DMS114 treated with DMSO at 0.1 percent for 48 hours (cell line): ENCODE results near the gene CTSF.
A peak's percentile ranks its signal among the peaks of the same experiment; 100 is the strongest.
"Not testable (repeated sequence)": the region's sequence is repeated elsewhere in the genome, so short reads cannot be mapped to it uniquely, and the experiment has no call there.

Experiments
- DNase-seq: peaks from one replicate; lab custom pipeline; 2025; ENCODE audit not compliant: unreplicated experiment; lab: John Stamatoyannopoulos, UW

Gene CTSF

DNA sequence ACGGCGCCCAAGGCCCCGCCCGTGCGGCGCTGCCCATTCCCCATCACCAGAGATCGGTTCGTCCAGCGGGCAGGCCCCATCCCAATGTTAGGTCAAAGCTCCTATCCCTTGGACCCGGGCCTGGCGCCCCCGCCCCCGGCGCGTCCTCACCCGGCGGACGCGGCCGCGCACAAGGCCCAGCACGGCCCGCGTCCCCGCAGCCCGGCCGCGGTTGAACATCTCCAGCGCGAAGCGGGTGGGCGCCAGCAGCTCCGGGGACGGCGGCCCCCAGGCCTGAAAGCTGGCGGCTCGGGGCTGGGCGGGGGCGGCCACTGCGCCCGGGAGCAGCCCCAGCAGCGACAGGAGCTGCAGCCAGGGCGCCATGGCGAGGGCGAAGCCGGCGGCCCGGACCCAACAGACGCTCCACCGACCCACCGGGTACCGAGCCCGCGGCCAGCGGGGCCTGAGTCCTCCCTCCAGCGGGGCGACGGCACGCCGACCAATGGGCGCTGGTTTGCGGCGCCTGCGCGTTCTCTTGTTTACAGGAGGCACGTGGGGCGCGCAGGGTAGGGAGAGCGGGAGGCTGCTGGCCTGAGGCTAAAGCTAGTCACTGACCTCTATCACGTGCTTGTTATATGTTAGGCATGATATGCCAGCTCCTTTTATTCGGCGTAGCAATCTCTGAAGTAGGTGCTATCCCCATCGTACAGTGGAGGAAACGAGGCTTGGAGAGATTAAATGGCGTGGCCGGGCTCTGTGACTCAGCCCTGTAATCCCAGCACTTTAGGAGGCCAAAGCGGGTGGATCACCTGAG lies at the start of gene CTSF:
Gene CTSF, minus strand, starts transcription at position 483 of the 793 bp plus-strand sequence. Its CDS starts 120 bp downstream, at position 363.
- DNase-seq: peak; percentile 66

GRCh38 chr11:66617155-66617834 lies 48.9 kb upstream of the CTSF start:
- DNase-seq: no peak

GRCh38 chr11:66616379-66617154 lies 48.2 kb upstream of the CTSF start, which contains the start of gene RBM14:
TSS of gene RBM14 (plus strand) at chr11:66616630. CDS start at chr11:66616721, 91 bp downstream.
- DNase-seq: peak; percentile 98

- no peak for DNase-seq
Observed at GRCh38 chr11:66614073-66614472, 45.7 kb upstream of the CTSF start.

- DNase-seq: no peak
Observed at GRCh38 chr11:66612458-66612857, 44.1 kb upstream of the CTSF start.

DNA sequence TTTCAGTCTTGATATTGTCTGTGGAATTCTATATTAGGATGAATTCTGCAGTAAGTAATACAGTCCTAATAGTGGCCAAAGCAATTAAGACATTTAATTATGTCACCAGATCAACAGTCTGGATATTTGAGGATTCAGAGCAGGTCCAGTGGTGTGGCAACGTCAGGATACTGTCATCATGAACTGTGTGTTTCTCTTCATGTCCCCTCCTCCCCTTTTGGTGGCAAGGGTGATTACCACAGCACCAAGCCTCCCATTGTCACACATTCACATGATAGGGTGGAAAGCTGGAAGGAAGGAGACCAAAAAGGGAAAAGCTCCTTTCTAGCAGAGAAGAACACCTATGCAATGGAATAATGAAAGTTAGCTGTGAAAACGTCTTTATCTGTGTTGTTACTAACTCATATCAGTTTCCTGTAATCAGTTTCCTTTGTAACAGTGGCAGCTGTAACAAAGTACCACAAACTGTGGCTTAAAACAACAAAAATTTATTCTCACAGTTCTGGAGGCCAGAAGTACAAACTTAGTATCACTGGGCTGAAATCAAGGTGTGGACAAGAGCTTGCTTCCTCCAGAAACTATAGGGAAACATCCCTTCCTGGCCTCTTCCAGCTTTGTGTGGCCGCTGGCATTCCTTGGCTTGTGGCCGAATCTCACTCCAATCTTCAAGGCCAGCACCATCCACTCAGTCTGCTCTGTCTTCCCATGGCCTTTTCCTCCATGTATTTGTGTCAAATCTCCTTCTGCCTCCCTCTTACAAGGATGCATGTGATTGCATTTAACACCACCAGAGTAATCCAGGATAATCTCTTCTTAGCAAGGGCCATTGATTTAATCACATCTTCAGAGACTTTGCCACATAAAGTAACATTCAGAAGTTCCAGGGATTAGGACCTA lies 41.6 kb upstream of the CTSF start:
- no peak for DNase-seq

DNA sequence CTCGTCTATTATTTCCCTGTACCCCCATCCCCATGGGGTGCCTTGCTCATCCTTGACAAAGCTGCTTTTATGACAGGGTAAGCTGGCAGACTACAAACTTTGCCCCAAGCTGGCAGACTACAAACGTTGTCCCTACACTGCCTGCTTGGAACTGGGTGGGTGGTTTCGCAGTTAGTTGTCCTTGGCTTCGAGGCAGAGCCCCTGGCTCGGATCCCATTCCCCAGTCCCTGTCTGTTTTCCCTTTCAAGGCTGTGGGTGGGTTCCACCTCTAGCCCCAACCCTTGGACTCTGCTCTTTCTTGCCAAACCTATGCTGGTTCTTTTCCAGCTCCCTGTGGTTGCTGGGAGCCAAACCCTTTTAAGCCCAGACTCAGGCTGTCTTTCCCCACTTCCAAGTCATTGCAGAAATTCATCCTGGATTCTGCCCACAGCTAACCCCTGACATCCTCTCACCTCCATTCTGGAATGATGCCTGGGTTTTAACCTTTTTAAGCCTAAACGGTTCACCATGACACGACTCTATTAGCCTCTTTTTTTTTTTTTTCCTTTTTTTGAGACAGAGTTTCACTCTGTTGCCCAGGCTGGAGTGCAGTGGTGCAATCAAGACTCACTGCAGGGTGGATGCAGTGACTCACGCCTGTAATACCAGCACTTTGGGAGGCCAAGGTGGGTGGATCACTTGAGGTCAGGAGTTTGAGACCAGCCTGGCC lies 38.9 kb upstream of the CTSF start:
- no peak for DNase-seq

DNA sequence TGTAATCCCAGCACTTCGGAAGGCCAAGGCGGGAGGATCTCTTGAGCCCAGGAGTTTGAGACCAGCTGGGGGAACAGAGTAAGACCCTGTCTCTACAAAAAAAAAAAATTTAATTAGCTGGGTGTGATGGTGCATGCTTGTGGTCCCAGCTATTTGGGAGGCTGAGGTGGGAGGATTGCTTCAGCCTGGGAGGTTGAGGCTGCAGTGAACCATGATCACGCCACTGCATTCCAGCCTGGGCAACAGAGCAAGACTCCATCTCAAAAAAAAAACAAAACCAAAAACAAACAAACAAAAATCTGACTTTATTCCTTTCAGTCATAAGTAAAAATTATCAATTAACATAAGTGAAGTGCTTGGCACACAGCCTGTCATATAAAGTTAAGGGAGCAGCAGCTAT lies 38.2 kb upstream of the CTSF start:
- not testable (repeated sequence) for DNase-seq

DNA sequence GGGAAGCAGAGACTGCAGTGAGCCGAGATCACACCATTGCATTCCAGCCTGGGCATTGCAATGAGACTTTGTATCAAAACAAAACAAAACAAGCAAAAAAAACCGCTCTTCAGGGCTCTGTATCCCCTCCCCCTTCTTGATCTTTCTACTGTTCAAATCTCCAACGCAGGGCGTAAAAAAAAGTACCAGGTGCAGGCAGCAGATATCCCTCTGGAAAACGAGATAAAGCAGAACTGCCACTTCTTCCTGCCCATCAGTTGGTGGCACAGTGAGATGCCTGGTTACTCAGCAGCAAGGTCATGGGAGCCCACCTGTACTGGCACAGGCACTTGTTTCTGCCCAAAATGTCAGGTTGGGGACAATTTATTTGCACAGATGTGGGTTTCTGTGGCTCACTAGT lies 35.7 kb upstream of the CTSF start:
- DNase-seq: no peak

GRCh38 chr11:66603072-66603471 lies 34.7 kb upstream of the CTSF start:
- no peak for DNase-seq

DNA sequence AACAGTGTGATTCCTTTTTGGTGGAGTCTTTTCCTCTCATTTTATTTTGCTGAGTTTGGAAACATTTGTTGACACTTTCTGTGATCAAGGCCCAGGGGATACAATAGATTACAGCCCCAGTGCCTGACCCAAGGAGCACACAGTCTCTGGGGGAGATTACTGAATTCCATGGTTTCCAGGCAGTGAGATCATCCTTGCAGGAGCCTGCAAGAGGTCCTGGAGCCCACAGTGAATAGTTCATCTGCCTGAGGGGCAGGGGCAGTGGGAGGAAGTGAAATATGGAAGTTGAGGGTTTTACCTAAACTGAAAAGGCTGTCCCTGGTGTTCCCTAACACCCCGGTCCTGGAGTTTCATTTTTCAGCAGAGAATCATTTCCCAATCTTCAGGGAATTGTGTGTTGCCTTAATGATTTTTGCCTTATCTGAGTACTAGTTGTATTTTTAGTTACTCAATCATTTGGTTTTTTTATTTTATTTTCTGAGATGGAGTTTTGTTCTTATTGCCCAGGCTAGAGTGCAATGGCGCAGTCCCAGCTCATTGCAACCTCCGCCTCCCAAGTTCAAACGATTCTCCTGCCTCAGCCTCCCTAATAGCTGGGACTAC lies 32.3 kb upstream of the CTSF start:
- no peak for DNase-seq

DNA sequence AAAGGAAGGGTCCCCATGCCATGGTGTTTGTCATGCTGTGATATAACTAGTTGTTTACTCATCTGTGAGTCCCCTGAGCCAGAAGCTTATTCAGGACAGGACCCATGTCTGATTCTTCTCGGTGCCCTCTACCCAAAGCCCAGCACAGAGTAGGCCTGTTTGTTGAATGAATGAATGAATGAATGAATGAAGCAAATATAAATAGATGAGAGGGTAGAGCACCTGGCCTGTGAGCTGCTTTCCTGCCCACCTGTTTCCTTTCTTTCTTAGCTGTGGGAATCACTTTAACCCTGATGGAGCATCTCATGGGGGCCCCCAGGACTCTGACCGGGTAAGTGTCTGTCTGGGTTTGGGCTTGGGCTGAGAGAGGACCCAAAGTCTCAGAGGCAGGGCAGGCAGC lies 31.8 kb upstream of the CTSF start:
- no peak for DNase-seq

GRCh38 chr11:66598993-66599392 lies 30.6 kb upstream of the CTSF start:
- DNase-seq: no peak

DNA sequence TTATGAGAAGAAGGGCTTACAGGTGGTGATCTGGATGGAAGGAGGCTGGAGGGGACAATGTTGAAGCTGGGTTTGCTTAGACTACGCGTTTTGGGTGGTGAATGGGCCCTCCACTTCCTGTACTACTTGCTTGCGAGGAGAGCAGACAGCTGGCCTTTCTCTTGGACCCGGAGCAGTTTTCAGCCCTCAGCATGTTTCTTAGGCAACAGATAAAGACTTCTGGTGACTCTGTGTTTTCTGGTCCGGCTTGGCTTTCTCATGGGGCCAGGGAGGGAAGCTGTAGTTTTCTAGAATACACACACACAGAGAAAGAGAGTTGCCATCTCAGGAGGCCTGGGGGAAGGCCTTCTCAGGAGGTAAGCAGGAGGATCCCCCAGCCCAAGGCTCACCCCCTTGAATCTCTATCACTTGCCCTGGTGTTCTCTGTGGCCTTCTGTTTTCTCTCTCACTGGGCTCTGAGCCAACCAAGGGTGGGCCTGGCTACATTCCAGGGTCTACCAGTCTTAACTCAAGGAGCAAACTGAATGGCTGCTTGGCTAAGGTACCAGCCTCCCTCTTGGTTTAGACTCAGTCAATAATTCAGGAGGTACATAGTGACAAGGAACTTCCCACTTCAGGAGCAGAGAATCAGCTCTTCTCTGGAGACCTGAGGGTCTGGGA lies 27.0 kb upstream of the CTSF start:
- no peak for DNase-seq

- DNase-seq: no peak
Observed at GRCh38 chr11:66593650-66594049, 25.2 kb upstream of the CTSF start.

- DNase-seq: no peak
Observed at GRCh38 chr11:66593303-66593635, 24.9 kb upstream of the CTSF start.

- peak; percentile 93 for DNase-seq
Observed at GRCh38 chr11:66592457-66593302, 24.3 kb upstream of the CTSF start, which contains the start of the genes CCDC87 and CCS. TSS of gene CCDC87 (minus strand) at chr11:66593063. CDS start at chr11:66593015, 48 bp downstream. TSS of gene CCS (plus strand) at chr11:66593185. CDS start at chr11:66593262, 77 bp downstream.

DNA sequence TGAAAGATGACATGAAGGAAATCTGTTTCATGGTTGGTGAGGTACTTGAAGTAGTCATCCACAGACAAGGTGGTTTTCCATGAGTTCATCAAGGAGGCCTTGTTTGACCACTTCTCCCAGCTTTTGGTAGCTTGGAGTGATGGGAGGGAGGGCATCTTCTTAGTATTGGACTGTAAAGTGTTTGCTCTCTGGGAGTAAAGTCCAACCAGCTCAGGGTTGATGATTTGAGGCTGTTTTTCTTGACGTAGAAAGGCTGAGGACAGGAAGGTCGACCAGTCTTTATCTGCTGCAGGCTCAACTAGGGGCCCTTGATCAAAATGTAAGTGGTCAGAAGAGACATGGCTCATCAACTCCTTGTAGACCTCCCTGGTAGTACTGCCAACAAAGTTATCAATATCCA lies 22.8 kb upstream of the CTSF start:
- DNase-seq: no peak
